Choroid plexus epithelial cell (primary cell): ENCODE measurements around the gene TMTC2.
A peak's percentile ranks its signal among the peaks of the same experiment; 100 is the strongest.

ENCODE experiments used
- DNase-seq: peaks from one replicate; pipeline ENCODE4 v3.0.0-alpha.2; 2010; ENCODE audit warnings: low read depth
- H3K4me3 ChIP-seq: 2 replicates; pipeline ENCODE4 v1.5.1; 2011; ENCODE audit warnings: low read depth, mild to moderate bottlenecking, control low read depth, low read length, moderate library complexity
- TF ChIP-seq, protein P1 (sequence below): conservative IDR thresholded peaks from 2 replicates; pipeline ENCODE4 v1.5.1; 2011; ENCODE audit warnings: low read depth, mild to moderate bottlenecking, control low read depth, inconsistent platforms, low read length, moderate library complexity

Gene TMTC2

DNA sequence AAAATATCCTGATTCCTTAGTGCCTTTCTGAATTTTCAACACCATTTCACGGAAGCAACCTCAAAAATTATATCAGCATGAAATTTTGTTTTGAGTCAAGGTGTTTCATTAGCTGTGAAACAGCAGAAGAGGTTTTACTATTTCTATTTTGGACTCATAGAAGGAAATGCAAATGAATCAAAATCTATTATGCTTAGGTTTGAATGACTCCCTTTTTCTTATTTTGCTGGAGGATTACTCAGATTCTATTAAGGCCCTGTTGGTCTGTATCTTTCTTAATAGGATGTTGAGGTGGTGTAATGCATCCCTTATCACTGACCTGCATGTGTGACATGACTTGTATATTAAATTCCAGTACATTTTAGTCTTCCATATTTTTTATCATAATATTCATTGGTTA is 165.8 kb downstream of the TMTC2 start:
- no peak for DNase-seq
- TF ChIP-seq, protein P1, sequence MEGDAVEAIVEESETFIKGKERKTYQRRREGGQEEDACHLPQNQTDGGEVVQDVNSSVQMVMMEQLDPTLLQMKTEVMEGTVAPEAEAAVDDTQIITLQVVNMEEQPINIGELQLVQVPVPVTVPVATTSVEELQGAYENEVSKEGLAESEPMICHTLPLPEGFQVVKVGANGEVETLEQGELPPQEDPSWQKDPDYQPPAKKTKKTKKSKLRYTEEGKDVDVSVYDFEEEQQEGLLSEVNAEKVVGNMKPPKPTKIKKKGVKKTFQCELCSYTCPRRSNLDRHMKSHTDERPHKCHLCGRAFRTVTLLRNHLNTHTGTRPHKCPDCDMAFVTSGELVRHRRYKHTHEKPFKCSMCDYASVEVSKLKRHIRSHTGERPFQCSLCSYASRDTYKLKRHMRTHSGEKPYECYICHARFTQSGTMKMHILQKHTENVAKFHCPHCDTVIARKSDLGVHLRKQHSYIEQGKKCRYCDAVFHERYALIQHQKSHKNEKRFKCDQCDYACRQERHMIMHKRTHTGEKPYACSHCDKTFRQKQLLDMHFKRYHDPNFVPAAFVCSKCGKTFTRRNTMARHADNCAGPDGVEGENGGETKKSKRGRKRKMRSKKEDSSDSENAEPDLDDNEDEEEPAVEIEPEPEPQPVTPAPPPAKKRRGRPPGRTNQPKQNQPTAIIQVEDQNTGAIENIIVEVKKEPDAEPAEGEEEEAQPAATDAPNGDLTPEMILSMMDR: no peak
- no peak overlapping the region for H3K4me3 ChIP-seq

DNA sequence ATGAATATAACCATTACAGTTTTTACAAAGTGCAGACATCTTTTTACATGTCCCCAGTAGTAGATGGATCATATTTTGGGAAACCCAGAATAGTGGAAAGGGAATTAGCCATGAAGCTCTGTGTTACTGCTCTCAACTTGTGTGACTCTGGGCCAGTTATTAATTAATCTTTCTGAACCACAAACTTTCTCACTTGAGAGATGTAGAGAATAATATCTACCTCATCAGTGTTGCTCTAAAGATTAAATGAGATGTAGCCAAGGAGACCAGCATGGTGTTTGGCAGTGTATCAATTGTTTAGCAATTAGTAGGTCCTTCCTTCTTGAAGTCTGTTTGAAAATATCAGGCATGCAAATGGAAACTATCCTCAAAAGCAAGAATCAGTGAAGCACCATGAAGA is 169.2 kb downstream of the TMTC2 start:
- TF ChIP-seq, protein P1: no peak
- no peak for DNase-seq
- no peak overlapping the region for H3K4me3 ChIP-seq

GRCh38 chr12:82857276-82857675 is 170.6 kb downstream of the TMTC2 start:
- no peak overlapping the region for H3K4me3 ChIP-seq
- no peak for DNase-seq
- TF ChIP-seq, protein P1: no peak

DNA sequence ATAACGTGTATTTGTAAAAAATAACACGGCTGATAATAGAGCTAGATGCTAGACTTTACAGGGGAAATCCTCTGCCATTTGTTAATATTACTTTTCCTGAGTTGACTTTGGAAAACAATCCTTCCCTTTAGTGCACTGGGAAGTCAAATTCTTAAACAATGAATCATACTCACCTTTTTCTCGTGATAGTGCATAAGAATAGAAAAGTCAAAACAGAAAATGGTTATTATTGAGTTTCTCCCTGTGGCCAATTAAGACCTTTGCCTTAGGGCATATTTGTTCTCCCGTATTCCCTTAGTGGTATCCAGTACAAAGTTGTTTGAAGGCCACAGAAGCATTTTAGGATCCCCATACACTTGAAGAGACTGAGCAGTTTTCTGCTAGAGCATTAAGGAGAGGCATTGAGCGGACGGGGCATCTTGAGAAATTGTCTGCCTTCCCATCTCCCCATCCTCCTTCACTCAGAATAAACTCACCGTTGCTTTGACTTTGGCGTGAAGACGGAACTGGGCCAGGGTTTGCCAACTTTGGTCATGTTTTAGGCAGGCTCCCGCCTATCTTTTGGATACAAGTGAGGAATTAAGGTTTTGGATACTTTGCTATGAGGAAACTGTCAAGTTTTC is 171.3 kb downstream of the TMTC2 start:
- no peak overlapping the region for H3K4me3 ChIP-seq
- peak; percentile 6 for DNase-seq
- TF ChIP-seq, protein P1: no peak

DNA sequence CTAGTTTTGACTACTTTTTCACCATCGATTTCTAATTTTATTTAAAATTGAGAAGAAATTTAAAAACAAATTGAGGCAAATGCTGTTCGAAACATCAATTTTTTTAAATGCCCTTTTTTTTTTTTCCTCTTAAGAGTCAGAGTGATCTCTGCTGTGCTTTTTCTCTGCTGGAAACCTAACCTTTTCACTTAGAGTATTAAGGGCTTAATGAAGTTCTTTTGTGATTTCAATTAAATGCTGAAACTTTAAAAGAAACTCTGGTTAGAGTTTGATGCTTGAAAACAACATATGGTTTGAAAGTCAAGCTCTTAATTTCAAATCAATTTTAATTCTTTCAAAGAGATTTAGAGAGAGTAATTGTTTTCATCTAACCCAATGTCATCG is 171.8 kb downstream of the TMTC2 start:
- no peak for DNase-seq
- no peak overlapping the region for H3K4me3 ChIP-seq
- TF ChIP-seq, protein P1: no peak

- DNase-seq: peak; percentile 63
- TF ChIP-seq, protein P1: no peak
- H3K4me3 ChIP-seq: no peak overlapping the region
Observed at GRCh38 chr12:82862069-82862841, 175.5 kb downstream of the TMTC2 start.
